KMS-11 (cell line): ENCODE data around the gene PM20D2.

Source experiments
- H2AFZ ChIP-seq: fragments of 200-600 bp; sonication (generic); 2 replicates; pipeline ENCODE4 v1.6.1; 2016; ENCODE audit warnings: antibody characterized with exemption, mixed run types, low read depth
- H3K27ac ChIP-seq: fragments of 200-600 bp; sonication (generic); 2 replicates; pipeline ENCODE4 v1.6.1; 2016; ENCODE audit warnings: mild to moderate bottlenecking, mixed run types
- H3K27me3 ChIP-seq: fragments of 200-600 bp; sonication (generic); 2 replicates; pipeline ENCODE4 v1.6.1; 2017; ENCODE audit warnings: mild to moderate bottlenecking, low read depth, mixed run types, moderate library complexity; ENCODE audit not compliant: insufficient read depth
- H3K36me3 ChIP-seq: fragments of 200-600 bp; sonication (generic); 2 replicates; pipeline ENCODE4 v1.6.1; 2017; ENCODE audit warnings: mild to moderate bottlenecking, mixed run types; ENCODE audit not compliant: insufficient read depth
- H3K4me1 ChIP-seq: fragments of 200-600 bp; sonication (generic); 2 replicates; pipeline ENCODE4 v1.6.1; 2016; ENCODE audit warnings: mild to moderate bottlenecking, low read depth, mixed run types; ENCODE audit not compliant: poor library complexity, severe bottlenecking
- H3K4me2 ChIP-seq: fragments of 200-600 bp; sonication (generic); 2 replicates; pipeline ENCODE4 v1.7.0; 2016; ENCODE audit warnings: mild to moderate bottlenecking, mixed run types
- H3K4me3 ChIP-seq: fragments of 200-600 bp; sonication (generic); IDR thresholded peaks from 2 replicates; pipeline ENCODE4 v1.6.1; 2017; ENCODE audit warnings: low read depth, low read length, mixed read lengths; ENCODE audit not compliant: insufficient read depth
- H3K79me2 ChIP-seq: fragments of 200-600 bp; sonication (generic); 2 replicates; pipeline ENCODE4 v1.6.1; 2016; ENCODE audit warnings: low read depth, mixed run types; ENCODE audit not compliant: insufficient read depth
- H3K9ac ChIP-seq: fragments of 200-600 bp; sonication (generic); 2 replicates; pipeline ENCODE4 v1.6.1; 2016; ENCODE audit warnings: mild to moderate bottlenecking, mixed run types
- H4K20me1 ChIP-seq: fragments of 200-600 bp; sonication (generic); 2 replicates; pipeline ENCODE4 v1.6.1; 2016; ENCODE audit warnings: mild to moderate bottlenecking, mixed run types; ENCODE audit not compliant: insufficient read depth
- CTCF ChIP-seq: fragments of 200-600 bp; sonication (generic); conservative IDR thresholded peaks from 2 replicates; pipeline ENCODE4 v1.6.1; 2017; ENCODE audit warnings: low read depth, mild to moderate bottlenecking, antibody characterized with exemption, low read length, moderate library complexity, mixed read lengths

Gene PM20D2

GRCh38 chr6:89173634-89174033 is 27.8 kb downstream of the PM20D2 start:
- Histone ChIP-seq H3K4me1 (no peaks in the 10 kb centered on the region), H4K20me1 (no peaks in the 10 kb centered on the region)
- TF ChIP-seq CTCF = no peak

GRCh38 chr6:89180112-89180511 is 34.3 kb downstream of the PM20D2 start:
- Histone ChIP-seq H3K4me3 (no peak overlapping the region), H3K9ac (no peak overlapping the region), H3K36me3 (no peaks in the 10 kb centered on the region), H3K79me2 (no peaks in the 10 kb centered on the region), H3K4me2 (no peak overlapping the region), H3K27me3 (no peaks in the 10 kb centered on the region), H3K4me1 (no peaks in the 10 kb centered on the region), H2AFZ (no peak overlapping the region), H4K20me1 (no peaks in the 10 kb centered on the region), H3K27ac (no peak overlapping the region)
- TF ChIP-seq CTCF = no peak

More at GRCh38 chr6:89173634-89174033, 27.8 kb downstream of the PM20D2 start:
- H3K4me3 ChIP-seq = no peak overlapping the region
- no peaks in the 10 kb centered on the region for H3K36me3 ChIP-seq
- no peak overlapping the region for H3K9ac ChIP-seq
- no peak overlapping the region for H3K4me2 ChIP-seq
- H2AFZ ChIP-seq = no peak overlapping the region
- no peak overlapping the region for H3K27ac ChIP-seq
- H3K27me3 ChIP-seq = no peaks in the 10 kb centered on the region
- no peaks in the 10 kb centered on the region for H3K79me2 ChIP-seq

GRCh38 chr6:89180971-89181370 is 35.1 kb downstream of the PM20D2 start:
- H3K27ac ChIP-seq = no peak overlapping the region
- H3K4me3 ChIP-seq = no peak overlapping the region
- no peaks in the 10 kb centered on the region for H3K36me3 ChIP-seq
- no peak overlapping the region for H2AFZ ChIP-seq
- no peaks in the 10 kb centered on the region for H3K79me2 ChIP-seq
- H3K4me2 ChIP-seq = no peak overlapping the region
- TF ChIP-seq CTCF = no peak
- no peaks in the 10 kb centered on the region for H3K27me3 ChIP-seq
- no peaks in the 10 kb centered on the region for H3K4me1 ChIP-seq
- H3K9ac ChIP-seq = no peak overlapping the region
- H4K20me1 ChIP-seq = no peaks in the 10 kb centered on the region

- H3K36me3 ChIP-seq = no peaks in the 10 kb centered on the region
- no peaks in the 10 kb centered on the region for H3K4me1 ChIP-seq
- H3K4me3 ChIP-seq = no peak overlapping the region
- no peak overlapping the region for H3K4me2 ChIP-seq
- TF ChIP-seq CTCF = no peak
- H4K20me1 ChIP-seq = no peaks in the 10 kb centered on the region
- H3K27ac ChIP-seq = no peak overlapping the region
- no peak overlapping the region for H3K9ac ChIP-seq
- no peak overlapping the region for H2AFZ ChIP-seq
- H3K79me2 ChIP-seq = no peaks in the 10 kb centered on the region
- no peaks in the 10 kb centered on the region for H3K27me3 ChIP-seq
Measured at GRCh38 chr6:89183294-89183693, 37.4 kb downstream of the PM20D2 start.
